GM19463 (cell line): ENCODE data around the gene HECW1.
A peak's percentile ranks its signal among the peaks of the same experiment; 100 is the strongest.
"Not testable (repeated sequence)": the region's sequence is repeated elsewhere in the genome, so short reads cannot be mapped to it uniquely, and the experiment has no call there.

Experiments used
- ATAC-seq: cut with Tn5 transposase; IDR thresholded peaks from one replicate; pipeline ENCODE4 v1.9.1; 2021; ENCODE audit warnings: mild to moderate bottlenecking, moderate library complexity; ENCODE audit not compliant: unreplicated experiment

The HECW1 gene

DNA sequence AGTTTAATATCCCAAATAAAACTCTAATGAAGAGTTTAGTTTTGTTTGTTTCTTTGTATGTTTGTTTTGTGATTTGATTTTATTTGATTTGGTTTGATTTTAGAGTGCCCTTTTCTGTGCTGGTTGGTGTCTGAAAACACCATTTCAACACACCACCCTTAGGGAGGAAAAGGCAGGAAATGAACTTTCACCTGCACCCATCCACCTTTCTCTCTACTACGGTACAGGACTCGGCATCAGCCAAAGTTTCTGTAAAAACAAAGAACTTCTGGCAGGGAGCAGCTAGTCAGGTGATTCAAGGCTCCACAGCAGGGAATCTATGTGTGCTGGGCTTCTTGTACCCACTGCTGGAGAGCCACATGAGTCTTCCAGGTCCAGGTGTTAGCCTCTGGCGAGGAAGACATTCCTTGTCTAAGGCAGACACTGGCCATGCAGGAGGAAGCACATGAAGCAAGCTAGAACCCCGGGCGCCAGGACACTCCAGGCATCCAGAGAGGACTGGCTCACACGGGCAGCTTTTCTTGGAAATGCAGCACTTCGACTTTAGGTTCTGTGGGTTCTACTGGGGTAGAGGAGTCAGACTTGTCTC is 448.4 kb downstream of the HECW1 start:
- ATAC-seq, result no peak

DNA sequence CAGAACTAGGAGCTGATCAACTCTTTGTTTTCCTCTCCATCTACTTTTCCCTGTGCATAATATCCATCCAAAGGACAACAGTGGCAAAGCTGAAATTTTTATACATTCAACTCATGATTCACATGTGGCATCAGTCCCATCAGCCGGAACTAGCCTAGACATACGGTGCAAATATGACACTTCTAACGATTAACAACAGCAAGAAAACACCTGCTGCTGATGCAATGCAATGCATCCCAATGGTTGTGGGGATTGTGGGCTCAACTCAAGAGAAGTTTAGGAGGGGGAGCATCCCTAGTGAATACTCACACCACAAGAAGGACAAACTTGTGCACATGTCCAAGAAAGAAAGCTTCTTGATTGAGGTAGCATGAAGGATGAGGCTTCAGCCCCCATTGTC is 449.9 kb downstream of the HECW1 start:
- ATAC-seq, result no peak

DNA sequence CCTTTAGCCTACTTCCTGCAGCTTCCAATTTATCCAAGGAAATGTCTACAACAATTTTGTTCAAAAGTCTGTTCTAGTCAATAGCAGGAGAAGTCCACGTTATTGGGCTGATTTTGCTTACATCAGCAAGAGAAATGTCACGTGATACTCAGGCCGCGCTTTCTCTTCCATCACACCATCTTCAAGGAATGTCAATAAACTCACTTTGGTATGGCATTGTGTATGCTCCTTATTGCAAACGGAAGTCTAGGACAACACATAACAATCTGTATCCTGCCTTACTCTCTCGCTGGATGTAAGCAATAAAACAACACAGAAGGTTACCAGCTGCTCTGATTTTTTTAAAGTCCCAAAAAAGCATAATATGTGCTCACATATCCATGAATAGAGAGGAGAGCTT is 453.3 kb downstream of the HECW1 start:
- ATAC-seq, result no peak

DNA sequence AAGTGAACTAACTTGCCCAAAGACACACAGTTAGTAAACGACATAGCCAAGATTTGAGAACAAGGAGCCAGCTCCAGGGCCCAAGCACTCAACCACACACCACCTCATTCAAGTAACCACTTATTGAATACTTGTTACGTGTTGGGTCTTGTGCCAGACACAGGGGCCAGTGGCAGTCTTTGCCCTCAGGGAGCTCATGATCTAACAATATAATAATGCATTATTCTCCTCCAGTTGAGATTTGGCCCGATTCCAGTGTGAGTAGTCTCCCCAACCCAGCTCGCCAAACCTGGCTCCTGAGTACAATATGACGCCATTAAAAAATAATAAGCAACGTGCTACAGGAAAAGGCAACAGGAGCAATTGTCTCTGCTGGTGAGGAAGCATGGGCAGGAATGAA is 456.1 kb downstream of the HECW1 start:
- no peak for ATAC-seq

DNA sequence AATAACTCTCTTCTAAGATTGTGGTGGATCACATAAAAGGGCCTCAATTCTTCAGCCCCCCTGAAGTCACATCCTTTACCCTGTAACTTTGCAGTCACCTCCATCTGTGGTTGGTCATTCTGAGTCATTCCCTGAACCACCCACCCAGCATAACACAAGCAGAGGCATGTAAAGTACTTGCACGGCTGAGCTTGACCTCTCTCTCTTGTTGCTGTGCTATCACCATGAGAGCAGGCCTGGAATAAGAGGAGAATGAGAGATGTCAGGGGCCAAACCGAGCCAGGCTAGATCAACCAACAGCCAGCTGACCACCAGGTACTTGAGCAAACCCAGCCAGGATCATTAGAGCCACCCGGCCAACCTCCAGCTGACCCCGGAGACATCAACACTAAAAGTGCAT is 457.0 kb downstream of the HECW1 start:
- peak; percentile 81 for ATAC-seq

DNA sequence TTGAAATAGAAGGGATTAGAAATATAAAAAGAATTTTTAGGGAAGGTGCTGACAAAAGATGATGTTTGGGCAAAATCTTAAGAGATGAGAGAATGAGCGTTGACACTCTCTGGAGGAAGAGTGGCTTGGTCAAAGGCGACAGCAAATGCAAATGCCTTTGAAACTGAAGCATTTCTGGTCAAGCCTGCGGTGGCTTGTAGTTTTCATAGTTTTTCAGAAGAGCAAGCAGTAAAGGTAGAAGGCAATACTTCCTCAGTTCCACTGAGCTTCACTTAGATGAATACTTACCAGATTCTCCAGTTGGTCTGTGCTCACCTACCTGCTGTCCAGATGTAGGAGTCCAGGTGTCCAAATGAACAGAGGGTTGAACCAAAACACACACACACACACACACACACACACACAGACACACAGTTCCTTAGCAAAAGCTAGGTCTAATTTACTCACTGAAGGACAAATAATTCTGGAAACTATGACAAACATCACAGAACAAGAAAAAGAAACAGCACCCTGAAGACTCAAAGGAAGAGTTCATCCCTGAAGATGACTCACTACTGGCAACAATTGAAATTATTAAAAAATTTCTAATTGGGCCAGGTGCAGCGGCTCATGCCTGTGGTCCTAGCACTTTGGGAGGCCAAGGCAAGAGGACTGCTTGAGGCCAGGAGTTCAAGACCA is 458.4 kb downstream of the HECW1 start:
- ATAC-seq, result peak; percentile 60

DNA sequence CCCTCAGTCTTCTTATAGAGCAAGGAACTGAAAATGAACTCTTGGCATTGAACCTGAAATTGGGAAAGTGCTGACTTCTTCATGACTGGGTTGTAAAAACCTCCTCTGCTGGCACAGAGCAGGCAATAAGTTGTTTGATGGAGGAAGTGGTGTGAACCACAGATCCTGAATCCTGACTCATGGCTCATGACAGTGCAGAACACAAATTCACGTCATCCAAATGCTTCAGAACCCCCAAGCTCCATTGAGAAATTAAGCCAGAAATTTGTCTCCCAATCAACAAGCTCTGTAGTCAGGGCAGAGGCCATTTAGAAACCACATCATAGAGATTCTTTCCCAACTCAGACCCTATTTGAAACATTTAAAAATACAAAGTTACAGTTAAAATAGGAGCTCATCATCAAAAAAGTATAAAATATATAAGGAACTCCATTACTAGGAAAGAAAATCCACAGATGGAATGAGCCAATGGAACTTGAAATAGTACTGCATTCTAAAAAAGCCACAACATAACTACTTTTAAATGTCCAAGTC is 460.1 kb downstream of the HECW1 start:
- no peak for ATAC-seq

DNA sequence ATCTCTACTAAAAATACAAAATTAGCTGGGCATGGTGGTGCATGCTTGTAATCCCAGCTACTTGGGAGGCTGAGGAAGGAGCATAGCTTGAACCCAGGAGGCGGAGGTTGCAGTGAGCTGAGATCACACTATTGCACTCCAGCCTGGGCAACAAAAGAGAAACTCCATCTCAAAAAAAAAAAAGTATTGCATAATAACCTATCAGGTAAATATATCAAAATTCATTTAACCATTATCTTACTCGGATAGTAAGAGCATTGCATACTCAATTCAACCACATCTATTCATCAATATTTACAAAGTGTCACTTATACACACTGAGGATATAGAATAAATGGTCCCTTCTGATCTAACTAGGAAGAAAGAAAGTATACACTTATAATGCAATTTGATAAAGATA is 461.4 kb downstream of the HECW1 start:
- ATAC-seq, result not testable (repeated sequence)

DNA sequence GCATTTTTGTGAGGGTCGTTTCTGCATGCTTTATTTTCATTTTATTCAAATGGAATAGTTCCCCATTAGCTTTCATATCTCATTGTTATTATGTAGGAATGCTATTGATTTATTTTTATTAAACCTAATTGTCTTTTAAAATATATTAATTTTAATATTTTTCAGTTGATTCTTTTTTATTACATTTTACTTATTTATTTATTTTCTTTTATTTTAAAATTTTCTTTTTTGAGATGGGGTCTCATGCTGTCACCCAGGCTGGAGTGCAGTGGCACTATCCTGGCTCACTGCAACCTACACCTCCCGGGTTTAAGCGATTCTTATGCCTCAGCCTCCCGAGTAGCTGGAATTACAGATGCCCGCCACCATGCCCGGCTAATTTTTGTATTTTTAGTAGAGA is 463.1 kb downstream of the HECW1 start:
- ATAC-seq, result no peak

DNA sequence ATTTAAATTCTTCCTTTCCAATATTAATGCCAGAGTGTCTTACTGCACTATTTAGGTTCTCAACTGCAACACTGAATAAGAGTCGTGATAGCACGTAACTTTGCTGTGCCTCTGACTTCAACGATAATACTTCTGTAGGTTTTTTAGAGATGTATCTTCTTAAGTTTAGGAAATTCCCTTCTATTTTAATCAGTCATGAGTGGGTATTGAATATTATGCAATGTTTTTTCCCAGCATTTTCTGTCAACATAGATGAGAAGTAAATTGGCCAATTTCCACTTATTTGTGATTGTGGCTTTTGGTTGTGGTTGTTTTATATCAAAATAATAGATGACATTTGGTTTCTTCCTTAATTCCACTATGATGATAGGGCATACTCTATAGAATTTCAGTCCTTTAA is 463.8 kb downstream of the HECW1 start:
- no peak for ATAC-seq

DNA sequence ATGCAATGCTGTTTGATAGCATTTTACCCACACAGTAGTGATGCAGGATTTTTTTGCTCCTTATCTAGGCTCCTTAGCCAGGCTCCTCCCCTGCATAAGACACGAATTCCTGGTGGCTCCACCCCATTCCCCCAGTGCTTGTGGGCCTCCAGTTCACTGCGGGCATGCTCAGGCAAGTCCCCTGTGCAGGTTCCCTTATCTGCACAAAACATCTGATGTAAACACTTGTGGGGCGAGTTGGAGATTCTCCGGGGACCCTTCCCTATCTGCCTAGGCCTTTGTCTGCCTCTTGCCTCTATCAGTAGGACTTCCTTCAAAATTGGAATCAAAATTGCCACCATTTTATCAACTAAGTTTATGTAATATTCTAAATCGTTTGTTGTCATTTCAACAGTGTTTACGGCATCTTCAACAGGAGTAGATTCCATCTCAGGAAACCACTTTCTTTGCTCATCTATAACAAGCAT is 465.1 kb downstream of the HECW1 start:
- peak; percentile 61 for ATAC-seq

DNA sequence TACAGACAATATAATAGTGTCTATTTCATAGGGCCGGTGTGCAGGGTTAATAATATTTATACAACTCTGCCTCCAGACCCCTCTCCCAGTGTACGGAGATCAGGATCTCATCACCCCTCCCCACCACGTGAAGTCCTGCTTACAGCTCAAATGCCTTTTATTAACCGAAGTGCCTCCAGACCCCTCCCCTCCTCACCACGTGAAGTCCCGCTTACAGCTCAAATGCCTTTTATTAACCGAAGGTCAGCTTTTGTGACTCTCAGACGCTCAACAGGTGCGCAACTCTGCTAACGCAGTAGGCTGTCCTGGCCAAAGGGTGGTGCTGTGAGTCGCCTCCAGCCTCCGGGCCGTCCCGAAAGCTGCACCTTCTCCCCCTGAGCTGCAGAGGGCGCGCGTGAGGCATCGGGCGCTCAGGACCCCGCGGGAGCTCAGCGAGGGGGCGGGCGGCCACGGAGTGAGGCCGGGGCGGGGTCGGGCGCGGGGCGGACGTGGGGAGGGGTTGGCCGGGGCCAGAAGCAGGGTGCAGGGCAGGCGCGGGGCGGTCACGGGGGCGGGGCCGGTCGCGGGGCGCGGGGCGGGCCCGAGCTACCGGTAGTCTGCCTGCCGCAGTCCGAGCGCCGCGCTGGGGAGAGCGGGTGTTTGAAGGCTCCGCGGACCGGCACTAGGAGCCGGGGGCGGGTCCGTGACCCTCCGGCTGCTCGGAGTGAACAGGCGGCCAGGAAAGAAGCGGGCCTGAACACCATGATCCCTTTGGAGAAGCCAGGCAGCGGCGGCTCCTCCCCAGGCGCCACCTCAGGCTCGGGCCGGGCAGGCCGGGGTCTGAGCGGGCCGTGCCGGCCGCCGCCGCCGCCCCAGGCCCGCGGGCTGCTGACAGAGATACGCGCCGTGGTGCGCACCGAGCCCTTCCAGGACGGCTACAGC is 470.3 kb downstream of the HECW1 start, which contains the start of gene STK17A:
STK17A (plus strand) TSS at position 606 of the 921 bp plus-strand sequence; CDS start at position 742, 136 bp downstream.
- peak; percentile 66 for ATAC-seq

DNA sequence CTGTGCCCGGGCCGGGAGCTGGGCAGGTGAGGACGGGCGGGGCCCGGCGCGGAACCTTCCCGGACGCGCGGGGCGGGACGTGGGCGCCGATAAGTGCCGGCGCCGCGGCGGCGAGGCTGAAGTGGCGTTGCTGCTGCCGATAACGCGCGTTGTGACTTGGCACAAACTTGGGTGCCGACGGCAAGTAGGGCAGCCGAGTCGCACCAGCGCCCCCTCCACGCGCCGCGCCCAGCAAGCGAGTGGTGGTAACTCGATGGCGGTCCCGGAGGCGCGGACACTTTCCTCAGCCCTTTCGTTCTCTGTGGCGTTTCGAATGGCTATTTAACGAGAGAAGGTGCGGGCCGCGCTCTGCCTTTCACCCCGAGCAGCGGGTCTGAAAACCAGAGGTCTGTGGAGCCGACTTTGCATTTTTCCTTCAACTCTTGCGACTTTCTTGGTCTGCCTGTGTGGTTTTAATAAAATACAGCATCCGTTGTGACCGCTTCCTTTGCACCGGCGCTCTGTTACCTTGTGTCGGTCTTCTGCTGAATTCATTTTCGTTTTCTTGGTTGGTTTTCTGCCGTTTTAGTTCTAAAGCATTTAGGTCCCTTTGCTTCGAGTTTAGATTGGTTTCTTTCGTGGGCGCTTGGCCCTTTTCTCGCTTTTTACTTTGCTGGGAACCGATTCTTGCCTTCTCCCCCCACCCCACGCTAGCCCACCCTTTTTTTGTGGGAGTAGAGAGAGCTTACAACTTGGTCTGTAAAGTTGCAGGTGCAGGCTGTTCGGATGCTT is 471.2 kb downstream of the HECW1 start:
- ATAC-seq, result peak; percentile 17

DNA sequence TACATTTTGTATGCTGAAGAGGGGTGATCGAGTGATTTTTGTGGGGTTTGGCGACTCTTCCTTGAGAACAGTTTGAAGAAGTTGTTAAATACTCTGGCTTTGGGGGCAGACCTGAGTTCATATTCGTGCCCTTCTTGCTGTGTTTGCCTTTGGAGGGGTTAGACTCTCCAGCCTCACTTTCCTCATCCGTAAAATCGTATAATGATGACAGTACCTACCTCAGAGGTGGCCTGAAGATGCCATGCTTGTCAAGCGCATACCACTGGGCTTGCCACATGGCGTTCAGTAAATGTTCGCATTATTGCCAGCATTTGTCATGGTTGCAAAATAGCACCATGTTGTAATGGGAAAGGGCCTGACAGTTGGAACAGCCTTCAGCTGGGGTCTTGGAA is 471.7 kb downstream of the HECW1 start:
- ATAC-seq, result no peak

DNA sequence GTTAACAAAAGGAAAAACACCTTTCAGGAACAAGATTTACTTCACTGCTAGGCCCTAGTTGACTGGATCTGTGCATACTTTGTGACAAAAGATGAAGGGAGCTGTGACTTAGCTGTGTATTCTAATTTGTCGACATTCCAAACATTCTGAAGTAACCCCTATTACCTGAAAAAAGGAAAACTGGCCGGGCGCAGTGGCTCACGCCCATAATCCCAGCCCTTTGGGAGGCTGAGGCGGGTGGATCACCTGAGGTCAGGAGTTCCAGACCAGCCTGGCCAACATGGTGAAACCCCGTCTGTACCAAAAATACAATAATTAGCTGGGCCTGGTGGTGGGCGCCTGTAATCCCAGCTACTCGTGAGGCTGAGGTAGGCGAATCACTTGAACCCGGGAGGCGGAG is 472.3 kb downstream of the HECW1 start:
- not testable (repeated sequence) for ATAC-seq

DNA sequence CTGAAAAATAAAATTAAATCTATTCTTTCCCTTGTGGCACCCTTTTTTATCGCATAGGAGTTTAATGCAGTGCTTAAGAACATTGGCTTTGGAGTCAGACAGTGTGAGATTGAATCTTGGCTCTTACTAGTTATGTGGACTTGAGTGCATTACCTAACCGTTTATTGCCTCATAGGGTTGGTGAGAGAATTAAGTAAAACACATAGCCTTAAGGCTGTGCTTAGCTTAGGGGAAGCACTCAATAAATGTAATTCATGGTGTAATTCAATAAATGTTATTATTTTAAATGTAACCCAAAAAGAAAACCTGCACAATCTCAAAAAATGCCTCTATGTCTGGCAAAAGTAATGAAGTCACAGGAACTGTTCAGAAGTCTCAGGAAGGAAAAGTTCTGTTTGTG is 473.1 kb downstream of the HECW1 start:
- ATAC-seq, result no peak

DNA sequence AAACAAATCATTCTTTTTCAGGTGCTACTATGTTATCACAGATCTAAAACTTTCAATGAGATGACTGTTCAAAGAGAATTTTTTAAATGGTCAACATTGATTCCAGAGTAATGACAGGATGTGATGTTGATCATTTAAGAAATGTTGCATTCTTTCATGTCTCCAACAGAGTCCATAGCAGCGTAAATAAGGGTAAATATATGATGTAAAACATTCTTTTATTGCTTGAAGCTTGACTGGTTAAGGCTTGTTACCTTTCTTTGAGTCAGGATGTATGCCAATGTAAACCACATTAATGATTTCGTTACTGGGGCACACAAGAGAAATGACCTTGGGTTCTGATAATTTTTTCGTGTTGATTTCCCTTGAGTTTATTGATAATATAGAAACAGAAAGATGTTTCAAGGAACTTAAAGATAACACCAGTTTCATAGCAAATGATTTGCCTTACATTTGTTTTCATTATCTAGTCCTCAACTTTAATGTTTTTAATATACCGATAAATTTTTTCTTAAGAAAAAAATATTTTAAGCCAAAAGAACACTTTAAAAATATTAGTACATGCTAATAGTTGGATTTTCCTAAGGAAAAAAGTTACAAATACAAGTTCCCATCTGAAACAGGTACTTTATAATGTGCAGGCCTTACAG is 473.9 kb downstream of the HECW1 start:
- no peak for ATAC-seq

DNA sequence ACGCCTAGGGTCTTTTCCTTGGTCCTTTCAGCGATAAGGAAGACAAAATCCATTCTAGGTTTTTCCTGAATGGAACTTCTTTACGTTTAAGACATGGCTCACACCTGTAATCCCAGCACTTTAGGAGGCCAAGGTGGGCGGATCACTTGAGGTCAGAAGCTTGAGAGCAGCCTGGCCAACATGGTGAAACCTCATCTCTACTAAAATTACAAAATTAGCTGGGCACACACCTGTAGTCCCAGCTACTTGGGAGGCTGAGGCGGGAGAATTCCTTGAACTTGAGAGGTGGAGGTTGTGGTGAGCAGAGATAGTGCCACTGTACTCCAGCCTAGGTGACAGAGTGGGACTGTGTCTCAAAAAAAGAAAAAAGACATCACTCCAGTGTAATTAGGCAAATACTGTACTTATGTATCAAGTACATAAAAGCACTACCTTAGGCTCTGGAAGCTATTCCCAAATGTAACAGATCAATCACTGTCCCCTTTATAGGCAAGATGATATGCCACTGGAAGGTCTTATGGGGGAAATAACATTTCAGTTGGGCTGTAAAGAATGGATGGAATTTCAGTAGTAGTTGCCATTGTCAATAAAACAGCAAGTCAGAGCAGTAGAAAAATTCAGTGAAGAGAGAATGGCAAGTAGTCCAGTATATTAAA is 476.2 kb downstream of the HECW1 start:
- no peak for ATAC-seq

DNA sequence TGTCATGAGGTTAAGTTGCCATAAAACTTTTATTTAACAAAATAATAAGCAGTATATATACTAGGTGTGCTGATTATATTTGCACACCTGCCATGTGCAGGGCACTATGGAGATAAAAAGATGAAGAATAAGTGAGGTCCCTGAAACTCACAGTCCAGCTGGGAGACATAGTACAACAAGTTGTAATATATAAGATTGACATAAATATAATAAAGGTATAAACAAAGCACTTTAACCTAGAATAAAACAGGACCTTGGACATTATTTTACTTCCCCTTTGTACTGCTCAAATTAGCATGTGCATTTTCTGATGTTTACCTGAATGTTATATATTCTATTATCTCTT is 476.7 kb downstream of the HECW1 start:
- no peak for ATAC-seq

DNA sequence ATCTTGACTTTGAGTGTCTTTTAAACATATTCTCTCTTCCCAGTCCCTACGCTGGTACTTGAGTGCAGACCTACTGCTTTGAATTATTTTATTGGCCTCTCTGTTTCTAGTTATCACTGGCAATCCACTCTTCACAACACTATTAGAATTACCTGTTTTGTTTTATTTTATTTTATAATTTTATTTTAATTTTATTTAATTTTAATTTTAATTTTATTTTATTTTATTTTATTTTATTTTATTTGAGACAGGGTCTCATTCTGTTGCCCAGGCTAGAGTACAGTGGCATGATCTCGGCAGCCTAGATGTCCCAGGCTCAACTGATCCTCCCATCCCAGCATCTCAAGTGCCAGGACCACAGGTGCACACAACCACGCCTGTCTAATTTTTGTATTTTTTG is 477.3 kb downstream of the HECW1 start:
- ATAC-seq, result no peak
